HepG2 (cell line): Measurements from ENCODE around the gene C1QTNF12. TPM values are rescaled to one million over a fixed set of nuclear protein-coding genes. Genes with fewer than 3 reads are reported as not detected.

ENCODE experiments used
- BCL6 ChIP-seq: IDR thresholded peaks from 2 replicates; pipeline ENCODE4 v1.6.1; 2016; ENCODE audit warnings: missing genetic modification reagents, missing compliant biosample characterization
- DDIT3 ChIP-seq: sonication (generic); formaldehyde crosslinking; IDR thresholded peaks from 2 replicates; pipeline ENCODE4 v1.4.0; 2020; ENCODE audit warnings: mild to moderate bottlenecking, missing genetic modification reagents
- DRAP1 ChIP-seq: IDR thresholded peaks from 2 replicates; pipeline ENCODE4 v1.6.1; 2016; ENCODE audit warnings: missing genetic modification reagents, missing compliant biosample characterization
- HOXA7 ChIP-seq: sonication (generic); formaldehyde crosslinking; IDR thresholded peaks from 2 replicates; pipeline ENCODE4 v1.8.1; 2022; ENCODE audit warnings: mild to moderate bottlenecking, missing genetic modification reagents, moderate library complexity
- MTA3 ChIP-seq: sonication (generic); formaldehyde crosslinking; IDR thresholded peaks from 2 replicates; pipeline ENCODE4 v1.4.0; 2020; ENCODE audit warnings: missing genetic modification reagents
- NCOA1 ChIP-seq: sonication (generic); formaldehyde crosslinking; IDR thresholded peaks from 2 replicates; pipeline ENCODE4 v1.9.0; 2021; ENCODE audit warnings: missing genetic modification reagents
- PRDM4 ChIP-seq: sonication (generic); formaldehyde crosslinking; IDR thresholded peaks from 2 replicates; pipeline ENCODE4 v1.9.0; 2021; ENCODE audit warnings: missing genetic modification reagents, borderline replicate concordance
- RBM39 ChIP-seq: fragments of 200-400 bp; formaldehyde crosslinking; IDR thresholded peaks from one replicate; pipeline ENCODE4 v1.6.1; 2018; ENCODE audit warnings: antibody characterized with exemption, mild to moderate bottlenecking, low read depth, low read length; ENCODE audit not compliant: poor library complexity, severe bottlenecking
- SSRP1 ChIP-seq: IDR thresholded peaks from 2 replicates; pipeline ENCODE4 v1.6.1; 2016; ENCODE audit warnings: control low read depth
- TBX2 ChIP-seq: sonication (generic); formaldehyde crosslinking; IDR thresholded peaks from 2 replicates; pipeline ENCODE4 v1.5.0; 2020; ENCODE audit warnings: missing genetic modification reagents, mild to moderate bottlenecking, borderline replicate concordance
- ZBTB26 ChIP-seq: IDR thresholded peaks from 2 replicates; pipeline ENCODE4 v1.6.1; 2016; ENCODE audit warnings: missing compliant biosample characterization, missing genetic modification reagents, borderline replicate concordance
- ZBTB42 ChIP-seq: sonication (generic); formaldehyde crosslinking; IDR thresholded peaks from 2 replicates; pipeline ENCODE4 v1.5.0; 2020; ENCODE audit warnings: mild to moderate bottlenecking, missing genetic modification reagents
- ZNF180 ChIP-seq: sonication (generic); formaldehyde crosslinking; IDR thresholded peaks from 2 replicates; pipeline ENCODE4 v1.4.0; 2020; ENCODE audit warnings: low read depth, missing genetic modification reagents, borderline replicate concordance
- ZNF687 ChIP-seq: sonication (generic); formaldehyde crosslinking; IDR thresholded peaks from 2 replicates; pipeline ENCODE4 v1.5.1; 2020; ENCODE audit warnings: mild to moderate bottlenecking, missing genetic modification reagents, moderate library complexity
- polyA plus RNA-seq, 8 experiments: library from polyadenylated mRNA; depleted of rRNA in 3 of 8; stranded (reverse) in 7 of 8; unstranded in 1 of 8; fragments of >200 nt; fragmentation: Illumina TruSeq in 4 of 8; extraction: Trizol in 4 of 8; gene quantifications; 2 replicates each; pipeline versions ENCODE4 v1.2.1 to v1.2.3, GENCODE V29; 2011 to 2016; ENCODE audit warnings: low read depth in 4 of 8, missing spikeins in 1 of 8, mixed read lengths in 1 of 8; ENCODE audit not compliant: insufficient read depth in 1 of 8
- total RNA-seq, 5 experiments: library from RNA; depleted of rRNA; stranded (reverse); fragments of >200 nt; fragmentation: Illumina TruSeq; extraction: Trizol; gene quantifications; 2 replicates each; pipeline ENCODE4 v1.2.3, GENCODE V29; 2016; ENCODE audit warnings: low read depth in 1 of 5
- TF ChIP-seq, protein P1 (sequence below): sonication (generic); formaldehyde crosslinking; IDR thresholded peaks from 2 replicates; pipeline ENCODE4 v1.5.0; 2020; ENCODE audit warnings: mild to moderate bottlenecking, low read depth, missing genetic modification reagents, borderline replicate concordance
- TF ChIP-seq, protein P2 (sequence below): sonication (generic); formaldehyde crosslinking; IDR thresholded peaks from 2 replicates; pipeline ENCODE4 v1.5.0; 2020; ENCODE audit warnings: missing genetic modification reagents

Gene C1QTNF12
- total and polyA plus RNA-seq, 2 of the 13 experiments (the other 11 are each of a cell fraction or from before 2014, with no cell fraction given): 0.18 to 0.64 TPM

- TF ChIP-seq, protein P1, sequence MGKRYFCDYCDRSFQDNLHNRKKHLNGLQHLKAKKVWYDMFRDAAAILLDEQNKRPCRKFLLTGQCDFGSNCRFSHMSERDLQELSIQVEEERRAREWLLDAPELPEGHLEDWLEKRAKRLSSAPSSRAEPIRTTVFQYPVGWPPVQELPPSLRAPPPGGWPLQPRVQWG (CRISPR knock-in tag): no peak
- TF ChIP-seq ZNF180 (no peak), ZNF687 (peak; percentile 90), PRDM4 (CRISPR knock-in tag) (no peak), DDIT3 (no peak), ZBTB26 (CRISPR knock-in tag) (peak; percentile 52; the same call in 1 of the 2 replicates), MTA3 (CRISPR knock-in tag) (no peak), SSRP1 (CRISPR knock-in tag) (no peak), NCOA1 (no peak), HOXA7 (CRISPR knock-in tag) (no peak), BCL6 (peak; percentile 35), RBM39 (peak; percentile 74), TBX2 (peak; percentile 76), DRAP1 (CRISPR knock-in tag) (peak; percentile 55; the same call in 1 of the 2 replicates), ZBTB42 (CRISPR knock-in tag) (peak; percentile 64; the same call in 1 of the 2 replicates)
- TF ChIP-seq, protein P2, sequence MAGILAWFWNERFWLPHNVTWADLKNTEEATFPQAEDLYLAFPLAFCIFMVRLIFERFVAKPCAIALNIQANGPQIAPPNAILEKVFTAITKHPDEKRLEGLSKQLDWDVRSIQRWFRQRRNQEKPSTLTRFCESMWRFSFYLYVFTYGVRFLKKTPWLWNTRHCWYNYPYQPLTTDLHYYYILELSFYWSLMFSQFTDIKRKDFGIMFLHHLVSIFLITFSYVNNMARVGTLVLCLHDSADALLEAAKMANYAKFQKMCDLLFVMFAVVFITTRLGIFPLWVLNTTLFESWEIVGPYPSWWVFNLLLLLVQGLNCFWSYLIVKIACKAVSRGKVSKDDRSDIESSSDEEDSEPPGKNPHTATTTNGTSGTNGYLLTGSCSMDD (CRISPR knock-in tag): no peak
These were observed 14.9 kb downstream of the C1QTNF12 start, which contains the start of gene SDF4 (continued) for GRCh38 chr1:1231400-1232207.
